ENCODE results near the gene AGAP2. TPM values are rescaled to one million over a fixed set of nuclear protein-coding genes. Genes with fewer than 3 reads are reported as not detected.

The AGAP2 gene
- total RNA-seq, 2 donors from 2014 or later = 0.33 to 1.0 TPM

DNA sequence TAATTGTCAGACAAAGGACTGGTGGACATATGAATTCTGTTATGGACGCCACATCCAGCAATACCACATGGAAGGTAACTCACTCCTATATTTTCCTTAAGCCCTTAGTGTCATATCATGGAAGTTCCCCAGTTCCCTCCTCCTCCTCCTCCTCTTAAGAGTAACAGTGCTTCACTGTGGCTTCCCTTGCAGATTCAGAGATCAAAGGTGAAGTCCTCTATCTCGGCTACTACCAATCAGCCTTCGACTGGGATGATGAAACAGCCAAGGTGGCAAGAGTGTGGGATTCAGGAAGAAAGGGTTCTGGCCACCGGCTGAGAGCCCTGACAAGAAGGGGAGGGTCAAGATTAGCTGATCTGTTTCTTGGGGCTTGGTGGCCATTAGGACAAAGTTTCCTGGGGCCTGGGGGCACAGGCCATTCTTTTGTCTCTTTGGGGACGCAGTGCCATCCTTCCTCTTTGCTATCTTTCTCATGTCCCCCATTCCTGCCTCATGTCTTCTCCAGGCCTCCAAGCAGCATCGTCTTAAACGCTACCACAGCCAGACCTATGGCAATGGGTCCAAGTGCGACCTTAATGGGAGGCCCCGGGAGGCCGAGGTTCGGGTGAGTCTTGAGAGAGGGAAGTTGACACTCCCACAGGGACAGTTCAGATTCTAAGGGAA is 42.6 kb downstream of the AGAP2 start:
- Histone ChIP-seq H3K4me1 (peaks cover 15% of the 10 kb centered on the region), H3K4me3 (no peak overlapping the region), H3K36me3 (replicated peaks in 1 of 2; ENCODE audit: insufficient read depth in 1 of 2, low read depth in 2 of 2) (peaks cover 0 to 12% of the 10 kb centered on the region in 2 donors), H3K27ac (no peak overlapping the region), H3K27me3 (no peaks in the 10 kb centered on the region), H3K9me3 (no peaks in the 10 kb centered on the region)
- no peak for ATAC-seq
- 87 to 89% methylated on average over 11 of the region's 11 CpGs for WGBS, 2 donors
- intact Hi-C loops (cut with DNase I) = no loop called here
- DNase-seq = no peak
- TF ChIP-seq, protein P1, sequence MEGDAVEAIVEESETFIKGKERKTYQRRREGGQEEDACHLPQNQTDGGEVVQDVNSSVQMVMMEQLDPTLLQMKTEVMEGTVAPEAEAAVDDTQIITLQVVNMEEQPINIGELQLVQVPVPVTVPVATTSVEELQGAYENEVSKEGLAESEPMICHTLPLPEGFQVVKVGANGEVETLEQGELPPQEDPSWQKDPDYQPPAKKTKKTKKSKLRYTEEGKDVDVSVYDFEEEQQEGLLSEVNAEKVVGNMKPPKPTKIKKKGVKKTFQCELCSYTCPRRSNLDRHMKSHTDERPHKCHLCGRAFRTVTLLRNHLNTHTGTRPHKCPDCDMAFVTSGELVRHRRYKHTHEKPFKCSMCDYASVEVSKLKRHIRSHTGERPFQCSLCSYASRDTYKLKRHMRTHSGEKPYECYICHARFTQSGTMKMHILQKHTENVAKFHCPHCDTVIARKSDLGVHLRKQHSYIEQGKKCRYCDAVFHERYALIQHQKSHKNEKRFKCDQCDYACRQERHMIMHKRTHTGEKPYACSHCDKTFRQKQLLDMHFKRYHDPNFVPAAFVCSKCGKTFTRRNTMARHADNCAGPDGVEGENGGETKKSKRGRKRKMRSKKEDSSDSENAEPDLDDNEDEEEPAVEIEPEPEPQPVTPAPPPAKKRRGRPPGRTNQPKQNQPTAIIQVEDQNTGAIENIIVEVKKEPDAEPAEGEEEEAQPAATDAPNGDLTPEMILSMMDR (IDR thresholded peaks at IDR 0.05) = no peak
- TF ChIP-seq POLR2A (IDR thresholded peaks at IDR 0.05) = no peak

GRCh38 chr12:57694459-57695019 is 44.0 kb downstream of the AGAP2 start:
- Histone ChIP-seq H3K27ac (peak overlapping the region in 3 of 4 donors; percentile 32 to 78 (median 75)), H3K27me3 (no peaks in the 10 kb centered on the region), H3K4me1 (peaks cover 15% of the 10 kb centered on the region), H3K36me3 (replicated peaks in 1 of 2; ENCODE audit: insufficient read depth in 1 of 2, low read depth in 2 of 2) (peaks cover 0 to 12% of the 10 kb centered on the region in 2 donors), H3K9me3 (no peaks in the 10 kb centered on the region), H3K4me3 (peak overlapping the region; percentile 56 to 64)
- DNase-seq (peak in 2 of 4 donors; percentile 10 to 38), ATAC-seq (no peak)
- TF ChIP-seq, protein P1 (IDR thresholded peaks at IDR 0.05) = no peak
- TF ChIP-seq POLR2A (IDR thresholded peaks at IDR 0.05) = no peak
- intact Hi-C loops (cut with DNase I) = no loop called here
- WGBS, 2 donors = 0 to 1% methylated on average over 12 to 15 of the region's 15 CpGs

DNA sequence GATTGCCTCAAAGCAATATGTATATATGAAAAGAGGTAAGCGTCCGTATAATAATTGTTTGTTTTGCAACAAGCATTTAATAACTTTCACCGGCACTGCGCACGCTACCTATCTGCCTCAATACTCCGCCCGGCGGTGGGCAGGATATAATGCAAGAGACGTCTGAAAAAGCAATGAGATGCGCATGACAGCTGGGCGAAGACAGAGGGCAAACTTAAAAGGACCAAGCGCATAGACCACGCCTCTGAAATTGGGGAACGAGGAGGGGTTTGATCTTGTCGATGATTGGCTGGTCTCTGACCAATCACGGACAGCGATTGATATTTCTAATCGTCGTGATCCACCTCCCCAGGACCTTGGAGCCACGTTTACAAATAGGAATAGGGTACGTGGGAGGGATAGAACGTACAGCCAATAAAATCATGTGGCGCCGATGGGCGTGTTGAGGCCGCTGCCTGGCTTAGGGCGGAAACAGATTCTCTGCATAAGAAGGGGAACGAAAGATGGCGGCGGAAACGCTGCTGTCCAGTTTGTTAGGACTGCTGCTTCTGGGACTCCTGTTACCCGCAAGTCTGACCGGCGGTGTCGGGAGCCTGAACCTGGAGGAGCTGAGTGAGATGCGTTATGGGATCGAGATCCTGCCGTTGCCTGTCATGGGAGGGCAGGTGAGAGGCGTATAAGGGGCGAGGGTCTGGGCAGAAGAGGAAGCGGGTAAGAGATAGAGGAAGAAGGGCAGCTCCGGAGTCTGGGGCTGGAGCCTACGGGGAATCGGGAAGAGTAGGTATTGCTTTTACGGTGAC is 44.7 kb downstream of the AGAP2 start, which contains the start of gene OS9:
Gene OS9, plus strand, starts transcription at position 474 of the 800 bp plus-strand sequence. Its CDS starts 30 bp downstream, at position 504.
- ATAC-seq (peak; percentile 98), DNase-seq (peak; percentile 96 to 100 (median 98))
- Histone ChIP-seq H3K4me1 (peaks cover 15% of the 10 kb centered on the region), H3K9me3 (no peaks in the 10 kb centered on the region), H3K27ac (peak within 1 kb of the TSS in 3 of 4 donors; percentile 32 to 78 (median 75)), H3K4me3 (peak within 1 kb of the TSS; percentile 56 to 64), H3K36me3 (replicated peaks in 1 of 2; ENCODE audit: insufficient read depth in 1 of 2, low read depth in 2 of 2) (peaks cover 0 to 12% of the 10 kb centered on the region in 2 donors), H3K27me3 (no peaks in the 10 kb centered on the region)
- WGBS, 2 donors = 0% methylated on average over 45 of the region's 45 CpGs
- intact Hi-C loops (cut with DNase I) = no loop called here
- TF ChIP-seq POLR2A (IDR thresholded peaks at IDR 0.05) = peak; percentile 66 to 96 (median 94)
- TF ChIP-seq, protein P1 (IDR thresholded peaks at IDR 0.05) = peak; percentile 60 to 96 (median 89)

- 32 to 40% methylated on average over 7 to 10 of the region's 10 CpGs for WGBS, 2 donors
- TF ChIP-seq, protein P1 (IDR thresholded peaks at IDR 0.05) = no peak
- TF ChIP-seq POLR2A (IDR thresholded peaks at IDR 0.05) = no peak
- Histone ChIP-seq H3K4me3 (no peak overlapping the region), H3K36me3 (replicated peaks in 1 of 2; ENCODE audit: insufficient read depth in 1 of 2, low read depth in 2 of 2) (peaks cover 0 to 12% of the 10 kb centered on the region in 2 donors), H3K9me3 (no peaks in the 10 kb centered on the region), H3K27me3 (no peaks in the 10 kb centered on the region), H3K27ac (peak overlapping the region in 2 of 4 donors; percentile 18 to 34), H3K4me1 (peaks cover 15% of the 10 kb centered on the region)
- ATAC-seq (peak; percentile 1), DNase-seq (peak in 2 of 4 donors; percentile 8 to 26)
- intact Hi-C loops (cut with DNase I) = no loop called here
These were observed 45.3 kb downstream of the AGAP2 start for GRCh38 chr12:57693317-57693658.
